Mesendoderm (in vitro differentiated cells): Measurements from ENCODE around the gene LAMB3.

Experiments
- DNase-seq: peaks from one replicate; pipeline ENCODE4 v3.0.0; 2013
- H2AK5ac ChIP-seq: 2 replicates; pipeline ENCODE4 v1.6.1; 2013; ENCODE audit warnings: low read length, inconsistent platforms
- H2BK120ac ChIP-seq: 2 replicates; pipeline ENCODE4 v1.6.1; 2013; ENCODE audit warnings: low read depth, mild to moderate bottlenecking, low read length, moderate library complexity, mixed read lengths
- H2BK15ac ChIP-seq: replicated peaks from 2 replicates; pipeline ENCODE4 v1.6.1; 2013; ENCODE audit warnings: low read depth, mild to moderate bottlenecking, moderate library complexity
- H2BK5ac ChIP-seq: 2 replicates; pipeline ENCODE4 v1.6.1; 2013; ENCODE audit warnings: low read length, inconsistent platforms
- H3K18ac ChIP-seq: 2 replicates; pipeline ENCODE4 v1.6.1; 2013; ENCODE audit warnings: mild to moderate bottlenecking, low read length, mixed read lengths
- H3K23ac ChIP-seq: one replicate; pipeline ENCODE4 v1.6.1; 2013; ENCODE audit warnings: low read length
- H3K27ac ChIP-seq: 2 replicates; pipeline ENCODE4 v1.5.1; 2013; ENCODE audit warnings: low read depth, mild to moderate bottlenecking, inconsistent platforms, low read length, moderate library complexity
- H3K27me3 ChIP-seq: 2 replicates; pipeline ENCODE4 v1.6.1; 2013; ENCODE audit warnings: low read length, control low read depth, mild to moderate bottlenecking, inconsistent platforms; ENCODE audit not compliant: insufficient read depth, poor library complexity
- H3K36me3 ChIP-seq: 2 replicates; pipeline ENCODE4 v1.6.1; 2013; ENCODE audit warnings: low read length, inconsistent platforms; ENCODE audit not compliant: control insufficient read depth, insufficient read depth
- H3K4ac ChIP-seq: one replicate; pipeline ENCODE4 v1.6.1; 2013; ENCODE audit warnings: low read depth, mild to moderate bottlenecking, low read length, moderate library complexity
- H3K4me1 ChIP-seq: 2 replicates; pipeline ENCODE4 v1.6.1; 2013; ENCODE audit warnings: low read depth, low read length, inconsistent platforms; ENCODE audit not compliant: control insufficient read depth
- H3K4me2 ChIP-seq: 2 replicates; pipeline ENCODE4 v1.6.1; 2013; ENCODE audit warnings: low read length
- H3K4me3 ChIP-seq: 2 replicates; pipeline ENCODE4 v1.5.1; 2013; ENCODE audit warnings: mild to moderate bottlenecking, low read length
- H3K56ac ChIP-seq: one replicate; pipeline ENCODE4 v1.6.1; 2013; ENCODE audit warnings: low read length
- H3K79me1 ChIP-seq: 2 replicates; pipeline ENCODE4 v1.6.1; 2013; ENCODE audit warnings: low read length, inconsistent platforms
- H3K79me2 ChIP-seq: 2 replicates; pipeline ENCODE4 v1.6.1; 2013; ENCODE audit warnings: mild to moderate bottlenecking, low read length; ENCODE audit not compliant: control insufficient read depth, insufficient read depth
- H3K9ac ChIP-seq: 2 replicates; pipeline ENCODE4 v1.6.1; 2013; ENCODE audit warnings: low read length, inconsistent platforms
- H4K5ac ChIP-seq: one replicate; pipeline ENCODE4 v1.6.1; 2013; ENCODE audit warnings: low read length
- H4K8ac ChIP-seq: one replicate; pipeline ENCODE4 v1.6.1; 2013; ENCODE audit warnings: low read depth, mild to moderate bottlenecking, control low read depth, low read length, moderate library complexity
- WGBS: extraction: QIAGEN DNeasy Blood & Tissue Kit; methylation state at CpG from one replicate; pipeline ENCODE4 v1.1.7; 2013; ENCODE audit warnings: low lambda C conversion rate, missing lambda C conversion rate; ENCODE audit not compliant: insufficient coverage; ENCODE audit errors: extremely low coverage; 5-methylcytosine and 5-hydroxymethylcytosine counted together

LAMB3 gene

DNA sequence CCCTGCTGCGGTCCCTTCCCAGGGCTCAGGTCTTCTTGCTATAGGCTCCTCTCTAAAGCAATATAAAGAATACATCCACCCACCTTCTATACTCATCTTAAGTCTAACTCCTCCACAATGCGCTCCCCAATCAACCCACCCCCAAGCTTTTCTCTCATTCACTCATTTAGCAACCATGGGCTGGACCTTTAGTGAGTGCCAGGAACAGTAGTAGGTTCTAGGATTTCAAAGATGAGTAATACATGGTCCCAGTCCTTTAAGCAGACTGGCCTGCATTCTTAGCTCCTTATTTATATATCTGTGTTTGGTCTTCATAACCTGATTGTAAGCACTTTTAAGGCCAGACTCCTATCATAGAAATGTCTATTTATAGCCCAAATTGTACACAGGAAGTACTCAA is 62.8 kb downstream of the LAMB3 start:
- H3K18ac ChIP-seq: no peak overlapping the region
- no peaks in the 10 kb centered on the region for H3K79me1 ChIP-seq
- H4K5ac ChIP-seq: no peak overlapping the region
- H2BK120ac ChIP-seq: no peak overlapping the region
- H4K8ac ChIP-seq: no peak overlapping the region
- no peak overlapping the region for H2BK15ac ChIP-seq
- no peak for DNase-seq
- H3K4me1 ChIP-seq: no peaks in the 10 kb centered on the region
- no peak overlapping the region for H3K9ac ChIP-seq
- no CpG with 5 or more reads among the region's 2 CpGs for WGBS
- H3K27me3 ChIP-seq: peaks cover 10% of the 10 kb centered on the region
- H3K56ac ChIP-seq: no peak overlapping the region
- H3K4me3 ChIP-seq: no peak overlapping the region
- no peaks in the 10 kb centered on the region for H3K36me3 ChIP-seq
- H2BK5ac ChIP-seq: no peak overlapping the region
- H2AK5ac ChIP-seq: no peak overlapping the region
- no peak overlapping the region for H3K23ac ChIP-seq
- no peak overlapping the region for H3K4ac ChIP-seq
- no peak overlapping the region for H3K4me2 ChIP-seq
- H3K79me2 ChIP-seq: no peaks in the 10 kb centered on the region
- no peak overlapping the region for H3K27ac ChIP-seq

DNA sequence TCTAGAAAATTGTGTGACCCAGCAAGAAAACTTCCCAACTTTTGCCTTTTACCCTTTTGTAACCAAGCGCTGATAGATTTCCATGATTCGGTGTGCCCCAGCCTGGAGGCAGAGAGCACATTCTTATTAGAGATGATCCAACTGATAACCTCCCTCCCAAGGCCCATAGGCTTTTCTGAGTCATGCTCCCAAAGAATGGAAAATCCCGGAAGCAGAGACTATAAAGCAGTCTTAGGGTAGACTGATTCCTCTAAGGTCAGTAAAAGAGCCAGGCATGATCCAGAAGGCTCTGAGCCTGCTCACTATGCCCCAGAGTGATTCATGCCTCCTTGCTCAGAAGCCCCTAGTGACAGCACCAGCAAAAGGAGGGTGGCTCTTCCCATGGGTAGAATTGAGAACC is 64.4 kb downstream of the LAMB3 start:
- Histone ChIP-seq H3K9ac (no peak overlapping the region), H3K4ac (no peak overlapping the region), H3K23ac (no peak overlapping the region), H3K27me3 (peaks cover 10% of the 10 kb centered on the region), H2BK5ac (no peak overlapping the region), H3K18ac (no peak overlapping the region), H4K8ac (no peak overlapping the region), H3K56ac (no peak overlapping the region), H3K4me2 (no peak overlapping the region), H3K79me1 (no peaks in the 10 kb centered on the region), H2AK5ac (no peak overlapping the region), H3K4me1 (no peaks in the 10 kb centered on the region), H2BK120ac (no peak overlapping the region), H3K36me3 (no peaks in the 10 kb centered on the region), H3K27ac (no peak overlapping the region), H3K4me3 (no peak overlapping the region), H2BK15ac (no peak overlapping the region), H4K5ac (no peak overlapping the region), H3K79me2 (no peaks in the 10 kb centered on the region)
- DNase-seq: peak; percentile 53
- WGBS: no CpG with 5 or more reads among the region's 3 CpGs

DNA sequence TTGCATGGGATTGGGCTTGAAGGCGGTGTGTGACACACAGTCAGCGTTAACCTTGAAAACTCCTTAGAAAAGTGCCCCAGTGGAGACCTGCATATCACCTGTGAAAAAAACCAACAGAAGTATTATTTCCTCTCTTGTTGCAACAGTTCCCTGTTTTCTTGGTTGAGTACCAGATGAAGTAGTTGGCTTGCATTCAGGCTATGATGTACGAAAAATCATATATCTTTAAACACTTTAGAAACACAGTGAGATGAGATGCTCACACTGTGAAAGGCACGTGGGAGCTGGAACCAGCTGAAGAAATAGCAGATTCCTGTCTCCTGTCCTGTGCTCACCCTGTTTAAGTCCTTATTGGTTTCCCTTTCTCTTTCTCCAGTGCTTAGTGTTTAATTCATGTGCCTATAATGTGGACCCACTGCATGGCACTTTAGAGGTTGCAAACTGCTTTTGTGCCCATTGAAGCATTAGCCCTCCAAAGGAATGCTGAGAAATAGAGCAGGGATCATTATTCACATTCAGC is 65.9 kb downstream of the LAMB3 start:
- no peak overlapping the region for H3K23ac ChIP-seq
- H3K36me3 ChIP-seq: no peaks in the 10 kb centered on the region
- no peaks in the 10 kb centered on the region for H3K79me1 ChIP-seq
- no peak overlapping the region for H3K4me3 ChIP-seq
- H3K56ac ChIP-seq: no peak overlapping the region
- no peak overlapping the region for H3K4ac ChIP-seq
- H3K4me2 ChIP-seq: no peak overlapping the region
- WGBS: no CpG with 5 or more reads among the region's 4 CpGs
- H2BK120ac ChIP-seq: no peak overlapping the region
- H2BK15ac ChIP-seq: no peak overlapping the region
- H3K27me3 ChIP-seq: peaks cover 10% of the 10 kb centered on the region
- peak overlapping the region; percentile 26 for H3K9ac ChIP-seq
- no peak overlapping the region for H3K18ac ChIP-seq
- H3K27ac ChIP-seq: no peak overlapping the region
- no peak overlapping the region for H4K8ac ChIP-seq
- no peak overlapping the region for H2AK5ac ChIP-seq
- H3K4me1 ChIP-seq: no peaks in the 10 kb centered on the region
- H2BK5ac ChIP-seq: no peak overlapping the region
- H3K79me2 ChIP-seq: no peaks in the 10 kb centered on the region
- DNase-seq: no peak
- H4K5ac ChIP-seq: no peak overlapping the region

DNA sequence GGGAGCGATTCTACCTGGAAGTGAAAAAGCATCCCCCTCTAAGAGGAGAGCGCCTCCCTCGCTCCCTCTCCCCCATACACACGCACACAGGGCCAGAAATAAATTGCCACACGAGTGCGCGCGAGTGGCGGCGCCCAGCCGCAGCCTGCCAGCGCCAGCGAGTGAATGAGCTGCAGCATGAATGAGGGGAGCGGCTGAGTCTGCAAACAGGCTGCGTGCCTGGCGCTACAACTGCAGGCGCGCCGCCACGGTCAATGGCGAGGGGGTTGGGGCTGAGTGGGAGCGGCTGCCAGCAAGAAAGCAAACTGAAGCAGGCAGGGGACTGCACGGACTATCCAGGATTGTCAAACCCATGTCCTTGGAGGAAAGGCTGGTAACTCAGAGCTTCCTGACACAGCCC is 66.6 kb downstream of the LAMB3 start:
- Histone ChIP-seq H3K27me3 (peaks cover 10% of the 10 kb centered on the region), H4K5ac (no peak overlapping the region), H3K27ac (no peak overlapping the region), H3K36me3 (no peaks in the 10 kb centered on the region), H3K79me1 (no peaks in the 10 kb centered on the region), H2BK120ac (no peak overlapping the region), H3K23ac (no peak overlapping the region), H3K4me2 (peak overlapping the region; percentile 65), H2AK5ac (no peak overlapping the region), H3K56ac (peak overlapping the region; percentile 54), H3K4me3 (no peak overlapping the region), H3K79me2 (no peaks in the 10 kb centered on the region), H2BK5ac (no peak overlapping the region), H2BK15ac (no peak overlapping the region), H3K18ac (no peak overlapping the region), H4K8ac (no peak overlapping the region), H3K9ac (peak overlapping the region; percentile 26), H3K4ac (no peak overlapping the region), H3K4me1 (no peaks in the 10 kb centered on the region)
- WGBS: no CpG with 5 or more reads among the region's 23 CpGs
- peak; percentile 42 for DNase-seq

DNA sequence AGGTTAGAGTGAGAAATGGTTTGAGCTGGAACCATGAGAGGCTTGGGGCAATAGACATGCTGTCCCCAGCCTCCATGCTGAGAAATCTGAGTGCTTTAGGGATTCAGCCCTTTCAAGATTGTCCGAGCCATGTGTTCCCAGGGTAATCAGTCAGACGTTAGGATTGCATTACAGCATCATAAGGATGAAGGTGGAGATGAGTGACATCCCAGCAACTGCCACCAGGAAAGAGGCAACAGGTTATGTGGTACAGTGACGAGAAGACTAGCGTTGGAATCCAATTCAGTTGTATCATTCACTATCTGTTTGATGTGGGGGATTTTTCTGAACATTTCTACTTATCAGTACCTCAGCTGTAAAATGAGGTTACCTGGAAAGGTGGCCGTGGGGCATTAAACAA is 67.0 kb downstream of the LAMB3 start:
- no peak overlapping the region for H2BK5ac ChIP-seq
- H2BK120ac ChIP-seq: no peak overlapping the region
- no peaks in the 10 kb centered on the region for H3K79me2 ChIP-seq
- H3K4me1 ChIP-seq: no peaks in the 10 kb centered on the region
- no peak overlapping the region for H3K18ac ChIP-seq
- H2AK5ac ChIP-seq: no peak overlapping the region
- WGBS: no CpG with 5 or more reads among the region's 5 CpGs
- no peak overlapping the region for H2BK15ac ChIP-seq
- H3K4ac ChIP-seq: no peak overlapping the region
- H3K4me3 ChIP-seq: no peak overlapping the region
- no peak overlapping the region for H3K56ac ChIP-seq
- H4K5ac ChIP-seq: no peak overlapping the region
- no peaks in the 10 kb centered on the region for H3K79me1 ChIP-seq
- H3K9ac ChIP-seq: no peak overlapping the region
- no peak for DNase-seq
- H4K8ac ChIP-seq: no peak overlapping the region
- no peak overlapping the region for H3K27ac ChIP-seq
- H3K36me3 ChIP-seq: no peaks in the 10 kb centered on the region
- H3K23ac ChIP-seq: no peak overlapping the region
- peak overlapping the region; percentile 65 for H3K4me2 ChIP-seq
- H3K27me3 ChIP-seq: peaks cover 10% of the 10 kb centered on the region

DNA sequence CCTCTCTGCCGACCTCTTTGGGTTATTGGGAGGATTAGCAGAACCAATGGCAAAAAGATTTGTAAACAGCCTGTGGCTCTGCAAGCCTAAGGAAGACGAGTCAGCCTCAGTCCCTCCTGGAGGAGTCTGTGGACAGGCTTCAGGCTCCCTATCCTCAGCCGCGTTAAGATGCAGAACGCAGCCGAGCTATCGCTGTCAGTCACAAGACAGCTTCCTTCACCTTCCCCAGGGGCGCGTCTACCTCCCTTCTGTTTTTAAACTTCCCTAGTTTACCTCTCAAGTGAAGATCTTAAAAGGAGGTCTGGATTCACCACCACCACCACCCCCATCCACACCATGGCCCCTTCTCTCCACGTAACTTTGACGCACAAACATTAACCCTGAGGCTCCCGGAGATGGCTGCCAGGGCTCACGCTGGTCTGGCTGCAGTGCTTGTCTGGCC is 68.0 kb downstream of the LAMB3 start:
- no peak overlapping the region for H2BK15ac ChIP-seq
- no CpG with 5 or more reads among the region's 13 CpGs for WGBS

More for the DNA sequence above, 68.0 kb downstream of the LAMB3 start:
- Histone ChIP-seq H3K27ac (no peak overlapping the region), H2AK5ac (no peak overlapping the region), H2BK5ac (no peak overlapping the region), H3K79me2 (no peaks in the 10 kb centered on the region), H3K56ac (no peak overlapping the region), H4K5ac (no peak overlapping the region), H3K23ac (no peak overlapping the region), H3K18ac (no peak overlapping the region), H3K36me3 (no peaks in the 10 kb centered on the region), H3K4ac (no peak overlapping the region), H3K9ac (no peak overlapping the region), H3K4me1 (no peaks in the 10 kb centered on the region), H3K27me3 (peaks cover 10% of the 10 kb centered on the region), H3K4me3 (no peak overlapping the region), H4K8ac (no peak overlapping the region), H2BK120ac (no peak overlapping the region), H3K79me1 (no peaks in the 10 kb centered on the region), H3K4me2 (no peak overlapping the region)
- DNase-seq: no peak
